CD4-positive, alpha-beta T cell treated with Interleukin-15 for 1 hour (primary cell): Measurements from ENCODE around the gene SIVA1.

Experiments used
- DNase-seq: peaks from one replicate; pipeline ENCODE4 v3.0.0-alpha.2; 2020

Gene SIVA1

GRCh38 chr14:104799244-104800014, 46.5 kb downstream of the SIVA1 start:
- no peak for DNase-seq

GRCh38 chr14:104800015-104800770, 47.2 kb downstream of the SIVA1 start:
- DNase-seq = peak; percentile 89

GRCh38 chr14:104800771-104801519, 48.0 kb downstream of the SIVA1 start, which contains the start of gene ZBTB42:
Gene ZBTB42, plus strand, starts transcription at chr14:104801101. Its CDS starts 97 bp downstream, at chr14:104801198.
- peak; percentile 70 for DNase-seq

GRCh38 chr14:104801520-104802393, 48.8 kb downstream of the SIVA1 start:
- DNase-seq = no peak

- no peak for DNase-seq
These were observed 49.6 kb downstream of the SIVA1 start for GRCh38 chr14:104802394-104803184.

GRCh38 chr14:104803280-104803911, 50.4 kb downstream of the SIVA1 start:
- no peak for DNase-seq

- no peak for DNase-seq
These were observed 51.0 kb downstream of the SIVA1 start for GRCh38 chr14:104803912-104804410.

- no peak for DNase-seq
These were observed 51.8 kb downstream of the SIVA1 start for GRCh38 chr14:104804481-104805325.

- no peak for DNase-seq
These were observed 52.4 kb downstream of the SIVA1 start for GRCh38 chr14:104805326-104805678.

- DNase-seq = no peak
These were observed 53.1 kb downstream of the SIVA1 start for GRCh38 chr14:104805941-104806624.

GRCh38 chr14:104806625-104807465, 53.9 kb downstream of the SIVA1 start:
- no peak for DNase-seq

- DNase-seq = no peak
These were observed 55.5 kb downstream of the SIVA1 start for GRCh38 chr14:104808456-104808855.
